GM19452 (cell line): ENCODE data around the gene C4orf50.
"Not testable (repeated sequence)": the region's sequence is repeated elsewhere in the genome, so short reads cannot be mapped to it uniquely, and the experiment has no call there.

Experiments
- ATAC-seq: cut with Tn5 transposase; IDR thresholded peaks from one replicate; pipeline ENCODE4 v1.9.1; 2021; ENCODE audit not compliant: unreplicated experiment

The C4orf50 gene

GRCh38 chr4:5995901-5996623, 22.2 kb downstream of the C4orf50 start:
- ATAC-seq, result no peak

- ATAC-seq, result no peak
Observed at GRCh38 chr4:5993876-5994811, 24.1 kb downstream of the C4orf50 start.

GRCh38 chr4:5993346-5993745, 24.9 kb downstream of the C4orf50 start:
- not testable (repeated sequence) for ATAC-seq

GRCh38 chr4:5992828-5993321, 25.4 kb downstream of the C4orf50 start:
- no peak for ATAC-seq

- no peak for ATAC-seq
Observed at GRCh38 chr4:5992171-5992827, 25.9 kb downstream of the C4orf50 start.

GRCh38 chr4:5991405-5991804, 26.8 kb downstream of the C4orf50 start:
- no peak for ATAC-seq

GRCh38 chr4:5990446-5991160, 27.6 kb downstream of the C4orf50 start:
- ATAC-seq, result no peak

GRCh38 chr4:5989236-5990225, 28.7 kb downstream of the C4orf50 start:
- ATAC-seq, result no peak

GRCh38 chr4:5988086-5988845, 30.0 kb downstream of the C4orf50 start:
- no peak for ATAC-seq

GRCh38 chr4:5984843-5985242, 33.4 kb downstream of the C4orf50 start:
- ATAC-seq, result no peak

- ATAC-seq, result no peak
Observed at GRCh38 chr4:5982156-5982973, 35.9 kb downstream of the C4orf50 start.

- ATAC-seq, result no peak
Observed at GRCh38 chr4:5980436-5981155, 37.6 kb downstream of the C4orf50 start.

- no peak for ATAC-seq
Observed at GRCh38 chr4:5979981-5980380, 38.2 kb downstream of the C4orf50 start.

GRCh38 chr4:5976921-5977320, 41.3 kb downstream of the C4orf50 start:
- no peak for ATAC-seq

GRCh38 chr4:5976431-5976830, 41.8 kb downstream of the C4orf50 start:
- ATAC-seq, result no peak

- no peak for ATAC-seq
Observed at GRCh38 chr4:5974321-5974720, 43.9 kb downstream of the C4orf50 start.

GRCh38 chr4:5973486-5974220, 44.6 kb downstream of the C4orf50 start:
- no peak for ATAC-seq
